T-helper 22 cell (primary cell): ENCODE results near the gene CTAG1A.
"Not testable (repeated sequence)": the region's sequence is repeated elsewhere in the genome, so short reads cannot be mapped to it uniquely, and the experiment has no call there.

Experiments
- DNase-seq: peaks from one replicate; pipeline ENCODE4 v3.0.0-alpha.2; 2020; ENCODE audit warnings: low read depth

The CTAG1A gene

DNA sequence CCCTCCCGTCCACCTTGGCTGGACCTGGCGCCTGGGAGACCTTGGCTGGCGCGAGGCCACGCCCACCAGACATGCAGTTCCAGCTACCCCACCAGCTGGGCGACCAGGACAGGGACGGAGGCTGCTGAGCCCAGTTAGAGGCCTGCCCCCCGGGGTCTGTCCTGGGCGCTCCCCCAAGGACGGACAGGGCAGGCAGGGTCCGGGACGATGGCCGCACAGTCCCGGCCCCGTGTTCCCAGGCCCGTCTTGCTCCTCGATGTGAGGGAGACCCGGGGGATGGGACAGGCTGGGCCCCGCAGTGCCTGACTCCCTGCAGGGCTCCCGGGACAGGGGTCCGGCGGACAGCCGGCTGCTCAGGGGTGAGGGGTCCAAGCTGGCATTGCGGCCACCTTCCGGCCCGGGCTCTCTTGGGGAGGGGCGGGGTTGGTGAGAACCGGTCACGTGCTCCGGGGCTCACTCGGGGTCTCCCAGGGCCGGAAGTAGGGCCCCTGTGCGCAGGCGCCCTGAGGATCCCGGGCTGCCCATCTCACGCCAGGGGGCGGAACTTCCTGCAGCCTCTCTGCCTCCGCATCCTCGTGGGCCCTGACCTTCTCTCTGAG lies at the start of gene CTAG1A:
Gene CTAG1A, plus strand, starts transcription at position 549 of the 599 bp plus-strand sequence. CDS start 74 bp downstream, outside the sequence.
- not testable (repeated sequence) for DNase-seq

DNA sequence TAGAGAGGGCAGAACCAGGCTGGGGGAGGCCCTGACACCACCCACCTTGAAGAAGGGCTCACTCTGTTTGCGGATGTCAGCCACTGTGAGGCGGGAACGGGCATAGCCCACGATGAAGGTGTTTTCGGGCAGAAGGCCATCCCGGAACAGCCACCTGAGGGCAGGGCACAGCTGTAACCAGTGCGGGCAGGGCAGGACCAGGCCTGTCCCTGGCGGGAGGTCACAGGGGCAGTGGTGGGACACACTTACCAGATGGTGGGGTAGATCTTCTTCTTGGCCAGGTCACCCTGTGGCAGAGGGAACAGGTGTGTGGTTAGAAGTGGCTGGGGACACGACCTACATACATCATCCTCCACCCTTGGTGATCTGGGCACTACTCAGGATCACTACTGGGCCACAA lies 49.0 kb upstream of the CTAG1A start:
- DNase-seq = no peak

DNA sequence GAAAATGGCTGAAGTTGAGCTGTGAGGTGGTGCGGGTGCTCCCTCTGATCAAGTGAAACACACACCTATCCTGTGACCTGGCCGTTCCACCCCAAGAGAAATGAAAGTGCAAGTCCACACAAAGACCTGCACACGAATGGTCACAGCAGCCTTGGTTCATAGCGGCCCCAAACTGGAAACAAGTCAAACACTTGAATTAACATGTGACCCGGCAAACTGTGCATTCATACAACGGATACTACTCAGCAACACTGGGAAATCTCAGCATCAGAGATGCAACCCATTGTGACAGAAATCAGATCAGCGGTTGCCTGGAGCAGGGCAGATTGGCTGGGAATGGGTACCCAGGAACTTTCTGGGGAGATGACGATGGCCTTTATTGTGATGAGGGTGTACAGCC lies 45.9 kb upstream of the CTAG1A start:
- DNase-seq = no peak

DNA sequence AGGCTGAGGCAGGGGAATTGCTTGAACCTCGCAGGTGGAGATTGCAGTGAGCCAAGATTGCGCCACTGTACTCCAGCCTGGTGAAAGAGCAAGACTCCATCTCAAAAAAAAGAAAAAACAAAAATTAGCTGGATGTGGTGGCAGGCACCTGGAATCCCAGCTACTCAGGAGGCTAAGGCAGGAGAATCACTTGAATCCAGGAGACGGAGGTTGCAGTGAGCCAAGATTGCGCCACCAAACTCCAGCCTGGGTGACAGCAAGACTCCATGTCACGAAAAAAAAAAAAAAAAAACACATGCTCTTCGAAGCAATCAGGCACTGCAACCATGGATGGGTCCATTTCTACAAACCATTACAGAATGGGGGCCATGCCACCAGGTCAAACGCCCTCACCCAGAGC lies 44.6 kb upstream of the CTAG1A start:
- DNase-seq = not testable (repeated sequence)

DNA sequence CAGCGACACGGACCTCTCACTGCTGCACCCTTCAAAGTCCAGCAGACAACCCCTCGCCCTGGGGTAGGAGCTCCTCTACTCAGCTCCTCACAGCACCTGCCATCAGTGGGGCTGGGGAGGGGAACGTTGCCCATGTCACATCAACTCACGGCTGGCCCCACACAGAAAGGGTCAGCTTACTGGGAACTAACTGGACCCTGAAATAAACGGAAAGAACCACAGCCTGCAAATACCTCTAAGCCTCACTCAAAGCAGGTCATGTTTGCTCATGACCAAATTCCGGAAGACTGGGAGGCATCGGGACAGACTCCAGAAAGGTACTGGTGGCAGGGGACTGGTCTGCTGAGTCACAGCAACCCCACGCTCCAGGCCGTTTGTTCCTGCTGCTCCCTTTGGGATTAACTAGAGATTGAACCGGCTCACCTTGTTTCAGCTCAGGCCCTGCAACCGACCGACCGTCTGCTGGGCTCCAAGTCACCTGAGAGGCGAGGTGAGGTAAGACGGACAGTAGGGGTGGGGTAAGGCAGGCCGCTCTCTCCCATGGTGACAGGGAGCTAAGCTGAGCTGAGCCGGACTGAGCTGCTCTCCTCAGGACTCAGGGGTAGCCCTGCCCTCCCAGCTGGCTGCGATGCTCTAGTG lies 43.9 kb upstream of the CTAG1A start:
- no peak for DNase-seq

DNA sequence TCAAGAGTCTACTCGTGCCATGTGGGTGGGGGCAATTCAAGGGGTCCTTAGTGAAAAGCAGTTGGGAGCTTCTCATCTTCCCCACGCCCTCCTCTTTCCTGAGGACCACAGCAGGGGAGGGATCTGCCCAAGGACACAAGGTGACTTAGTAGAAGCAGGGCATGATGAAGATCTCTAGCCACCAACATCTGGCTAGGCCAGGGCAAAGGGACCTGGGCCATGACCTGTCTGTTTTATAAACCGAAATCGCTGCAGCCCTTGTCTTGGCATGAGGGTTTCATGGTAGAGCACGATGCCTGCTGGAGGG lies 43.4 kb upstream of the CTAG1A start:
- DNase-seq = no peak

DNA sequence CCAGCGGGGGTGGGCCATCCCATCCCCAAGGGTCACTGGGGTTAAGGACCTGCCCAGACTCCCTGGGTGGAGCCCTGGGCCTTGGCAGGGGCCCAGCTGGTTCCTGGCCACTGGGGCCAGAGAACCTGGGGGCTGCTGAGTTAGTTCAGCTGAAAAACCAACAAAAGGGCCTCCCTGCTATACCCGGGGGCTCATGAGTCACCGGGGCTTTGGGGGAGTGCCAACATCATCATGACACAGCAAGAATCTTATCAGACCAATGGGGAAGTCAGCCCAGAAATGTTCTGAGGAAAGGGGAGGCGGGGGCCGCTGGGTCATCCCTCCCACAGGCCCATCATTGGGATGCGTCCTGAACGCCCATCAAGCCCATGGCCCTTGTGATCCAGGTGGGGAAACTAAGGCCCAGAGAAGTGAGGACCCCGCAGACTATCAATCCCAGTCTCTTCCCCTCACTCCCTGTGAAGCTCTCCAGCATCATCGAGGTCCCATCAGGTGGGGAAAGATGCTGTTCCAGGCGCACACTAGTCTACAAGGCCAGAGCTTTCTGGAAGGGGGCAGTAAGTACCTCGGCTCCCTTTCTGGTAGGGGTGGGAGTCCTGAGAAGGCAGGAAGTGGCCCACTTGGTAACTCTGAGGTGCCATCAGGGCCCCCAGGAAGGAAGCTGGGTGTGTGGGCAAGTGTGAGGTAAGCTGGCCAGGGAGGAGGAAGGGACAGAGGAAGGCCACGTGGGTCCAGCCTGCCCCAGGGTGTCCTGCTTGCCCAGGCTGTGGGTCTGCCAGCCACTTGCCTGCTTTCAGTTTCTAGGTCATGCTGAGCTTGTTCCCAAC lies 42.8 kb upstream of the CTAG1A start:
- DNase-seq = no peak

DNA sequence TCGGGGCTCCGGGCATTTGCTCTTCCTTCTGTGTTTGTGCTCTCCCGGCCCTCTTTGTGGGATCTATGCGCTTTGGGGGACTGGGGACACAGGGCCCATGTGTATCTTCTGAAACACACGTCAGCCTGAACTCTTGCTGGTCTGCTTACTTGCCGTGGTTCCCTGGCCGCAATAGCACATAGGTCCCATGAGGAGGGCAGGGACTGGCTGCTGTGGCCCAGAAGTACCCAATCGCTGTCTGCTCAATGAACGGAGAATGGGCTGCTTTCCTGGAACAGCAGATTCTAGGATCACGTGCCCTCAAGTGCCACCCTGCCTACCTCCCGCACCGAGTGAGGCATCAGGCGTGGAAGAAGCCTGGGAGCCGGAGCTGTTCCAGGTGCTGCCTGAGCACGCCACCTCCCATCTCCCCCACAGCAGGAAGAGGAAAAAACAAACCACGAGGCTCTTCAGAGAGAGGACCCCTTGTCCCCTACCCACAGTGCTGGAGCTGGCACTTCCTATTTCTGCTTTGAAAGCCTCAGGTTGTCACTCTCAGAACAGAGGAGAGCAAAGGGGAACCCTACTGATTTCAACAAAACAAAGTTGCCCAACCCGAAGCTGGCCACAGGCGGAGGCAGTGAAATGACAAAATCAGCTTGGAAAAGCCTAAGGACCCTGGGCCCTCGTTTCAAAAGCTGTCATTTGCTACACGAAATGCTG lies 42.1 kb upstream of the CTAG1A start:
- DNase-seq = no peak

DNA sequence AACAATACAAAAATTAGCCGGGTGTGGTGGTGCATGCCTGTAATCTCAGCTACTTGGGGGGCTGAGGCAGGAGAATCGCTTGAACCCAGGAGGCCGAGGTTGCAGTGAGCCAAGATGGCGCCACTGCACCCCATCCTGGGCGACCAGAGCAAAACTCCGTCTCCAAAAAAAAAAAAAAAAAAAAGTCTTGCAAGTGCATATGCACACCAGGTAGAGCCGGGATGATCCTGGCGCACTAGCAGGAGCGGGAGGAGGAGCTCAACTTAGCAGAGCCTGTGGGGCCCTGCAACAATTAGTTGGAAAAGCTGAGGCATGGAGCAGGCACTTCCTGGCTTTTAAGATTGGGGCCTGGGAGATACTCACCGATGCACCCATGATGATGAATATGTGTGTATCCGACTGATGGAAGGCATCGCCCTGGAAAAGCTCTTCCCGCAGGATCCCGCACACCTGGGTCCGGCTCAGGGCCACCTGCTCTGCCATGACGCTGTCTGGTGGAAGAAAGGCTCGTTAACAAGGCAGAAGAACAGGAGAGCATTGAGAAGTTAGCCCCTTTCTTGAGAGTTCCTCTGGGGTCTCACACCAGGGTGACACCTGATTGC lies 39.2 kb upstream of the CTAG1A start:
- no peak for DNase-seq

DNA sequence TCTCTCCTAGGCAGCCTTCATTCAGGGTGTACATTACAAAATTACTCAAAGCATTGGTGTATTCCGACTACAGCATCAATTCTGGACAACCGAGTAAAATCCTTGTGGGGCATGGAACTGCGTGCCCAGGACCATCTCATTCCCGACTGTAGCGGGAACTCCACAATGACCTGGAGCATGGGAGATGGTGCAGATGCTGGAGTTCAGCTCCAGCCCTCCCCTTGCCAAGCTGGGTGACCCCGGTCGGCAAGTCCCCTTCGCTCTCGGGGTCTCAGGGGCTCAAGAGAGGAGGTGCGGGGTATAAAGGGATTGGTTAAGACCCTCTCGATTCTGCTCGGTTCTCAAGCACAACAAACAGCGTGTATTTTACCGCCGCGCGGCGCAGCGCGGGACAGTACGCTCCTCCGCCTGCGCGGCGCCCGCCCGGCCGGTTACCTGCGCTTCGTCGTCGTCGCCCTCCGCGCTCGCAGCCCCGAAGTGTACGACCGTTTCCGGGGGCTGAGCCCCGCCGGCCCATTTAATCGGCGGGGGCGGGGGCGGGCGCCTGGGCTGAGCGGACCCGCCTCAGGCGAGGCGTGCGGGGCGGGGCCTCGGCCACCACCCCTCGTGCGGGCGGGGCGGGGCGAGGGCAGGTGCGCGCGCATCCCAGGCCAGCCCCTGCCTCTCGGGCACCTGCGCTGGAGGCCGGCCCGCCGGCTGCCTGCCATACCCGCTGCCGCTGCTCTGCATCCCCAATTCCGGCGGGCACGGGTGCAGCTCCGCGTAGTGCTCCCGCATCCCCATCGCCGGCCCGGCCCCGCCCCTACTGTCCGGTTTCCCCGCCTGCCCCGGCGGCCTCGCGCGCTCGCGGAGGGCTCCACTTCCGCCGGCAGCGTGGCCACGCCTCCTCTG lies 38.3 kb upstream of the CTAG1A start, which contains the start of gene G6PD:
Gene G6PD, minus strand, starts transcription at position 493 of the 891 bp plus-strand sequence. CDS start 691 bp downstream, outside the sequence.
- DNase-seq = peak; percentile 70

DNA sequence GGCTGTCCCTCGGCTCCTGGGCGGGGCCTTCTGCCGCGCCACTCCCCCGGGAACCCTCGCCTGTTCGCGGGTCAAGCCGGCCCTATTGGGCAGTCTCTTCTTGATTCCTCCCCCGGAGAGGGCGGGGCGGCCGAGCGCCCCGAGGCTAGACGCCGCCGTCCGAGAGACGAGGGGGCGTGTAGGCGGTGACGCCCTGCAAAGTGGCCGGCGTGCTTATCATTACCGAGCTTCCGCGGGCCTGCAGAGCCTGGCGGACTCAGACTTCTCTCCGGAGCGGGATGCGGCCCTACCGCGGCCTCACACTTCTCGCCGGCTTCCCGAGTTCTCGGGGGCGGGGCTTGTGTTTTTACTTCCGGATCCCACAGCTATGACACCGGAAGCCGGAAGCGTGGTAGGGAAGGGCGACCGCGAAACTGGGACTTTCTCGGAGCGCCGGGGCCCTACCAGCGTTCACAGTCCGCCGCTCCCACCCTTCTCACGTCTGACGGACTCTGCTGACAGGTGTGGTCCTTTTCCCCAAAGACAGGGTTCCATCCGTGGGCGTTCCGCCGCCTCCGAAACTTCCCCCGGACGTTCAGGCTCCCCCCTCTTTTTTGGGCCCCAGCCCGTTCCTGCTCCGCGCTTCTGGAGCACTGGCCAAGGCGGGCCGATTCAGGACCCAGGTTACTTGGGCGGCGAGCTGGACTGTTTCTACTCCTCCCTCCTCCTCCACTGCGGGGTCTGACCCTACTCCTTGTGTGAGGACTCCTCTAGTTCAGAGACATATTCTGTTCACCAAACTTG lies 37.5 kb upstream of the CTAG1A start, which contains the start of gene IKBKG:
Gene IKBKG, plus strand, starts transcription at position 376 of the 783 bp plus-strand sequence. CDS start 4,383 bp downstream, outside the sequence.
- peak; percentile 79 for DNase-seq

DNA sequence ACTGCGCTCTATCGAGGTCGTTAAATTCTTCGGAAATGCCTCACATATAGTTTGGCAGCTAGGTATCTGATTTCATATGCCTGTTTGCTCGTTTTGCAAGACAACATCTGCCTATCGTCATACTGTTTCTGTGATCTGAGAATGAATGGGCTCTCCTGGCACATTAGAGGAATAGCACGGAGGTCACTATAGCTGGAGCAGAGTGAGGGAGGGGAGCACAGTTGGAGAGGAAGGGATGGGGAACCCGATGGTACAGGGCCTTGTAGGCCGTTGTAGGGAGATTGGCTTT lies 37.0 kb upstream of the CTAG1A start:
- DNase-seq = no peak

DNA sequence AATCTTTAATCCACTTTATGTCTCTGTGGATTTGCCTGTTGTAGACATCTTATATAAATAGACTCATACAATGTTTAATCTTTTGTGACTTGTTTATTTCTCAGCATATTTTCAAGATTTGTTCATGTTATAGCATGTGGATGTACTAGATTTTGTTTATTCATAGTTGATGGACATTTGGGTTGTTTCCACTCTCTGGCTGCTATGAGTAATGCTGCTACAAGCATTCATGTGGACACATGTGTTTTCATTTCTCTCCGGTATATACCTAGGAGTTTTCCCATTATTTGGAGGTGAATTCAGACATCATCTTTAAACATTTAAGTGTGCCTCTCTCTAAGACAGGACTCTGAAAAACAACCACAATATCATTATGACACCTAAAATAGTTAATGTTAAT lies 35.2 kb upstream of the CTAG1A start:
- no peak for DNase-seq

DNA sequence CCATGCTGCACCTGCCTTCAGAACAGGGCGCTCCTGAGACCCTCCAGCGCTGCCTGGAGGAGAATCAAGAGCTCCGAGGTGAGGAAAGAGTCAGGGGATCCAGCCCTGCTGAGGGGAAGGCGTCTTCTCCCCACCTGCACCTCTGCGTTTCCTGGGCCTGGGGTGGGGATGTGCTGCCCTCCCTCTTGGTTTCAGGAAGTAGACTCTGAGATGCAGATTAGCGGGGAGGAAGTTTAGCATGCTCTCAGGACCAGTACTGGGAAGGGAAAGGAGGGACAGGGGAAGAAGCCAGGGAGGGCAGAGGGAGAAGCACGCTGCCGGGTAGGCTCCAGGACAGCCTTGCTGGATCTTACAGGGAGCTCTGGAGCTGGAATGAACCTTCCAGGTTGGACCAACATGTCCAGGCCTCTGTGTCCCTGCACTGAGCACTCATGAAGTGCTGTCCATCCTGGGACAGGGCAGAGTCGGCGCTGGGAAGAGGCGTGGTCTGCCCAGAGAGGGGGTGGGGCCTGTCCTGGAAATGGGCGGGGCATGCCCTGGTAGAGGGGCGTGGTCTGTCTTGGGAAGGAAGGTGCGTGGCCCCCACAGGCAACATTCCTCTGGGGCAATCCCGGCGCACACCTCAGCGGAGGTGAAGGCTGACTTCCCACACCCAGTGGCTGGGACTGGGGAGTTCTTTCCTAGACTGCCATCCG lies 32.7 kb upstream of the CTAG1A start:
- DNase-seq = not testable (repeated sequence)

DNA sequence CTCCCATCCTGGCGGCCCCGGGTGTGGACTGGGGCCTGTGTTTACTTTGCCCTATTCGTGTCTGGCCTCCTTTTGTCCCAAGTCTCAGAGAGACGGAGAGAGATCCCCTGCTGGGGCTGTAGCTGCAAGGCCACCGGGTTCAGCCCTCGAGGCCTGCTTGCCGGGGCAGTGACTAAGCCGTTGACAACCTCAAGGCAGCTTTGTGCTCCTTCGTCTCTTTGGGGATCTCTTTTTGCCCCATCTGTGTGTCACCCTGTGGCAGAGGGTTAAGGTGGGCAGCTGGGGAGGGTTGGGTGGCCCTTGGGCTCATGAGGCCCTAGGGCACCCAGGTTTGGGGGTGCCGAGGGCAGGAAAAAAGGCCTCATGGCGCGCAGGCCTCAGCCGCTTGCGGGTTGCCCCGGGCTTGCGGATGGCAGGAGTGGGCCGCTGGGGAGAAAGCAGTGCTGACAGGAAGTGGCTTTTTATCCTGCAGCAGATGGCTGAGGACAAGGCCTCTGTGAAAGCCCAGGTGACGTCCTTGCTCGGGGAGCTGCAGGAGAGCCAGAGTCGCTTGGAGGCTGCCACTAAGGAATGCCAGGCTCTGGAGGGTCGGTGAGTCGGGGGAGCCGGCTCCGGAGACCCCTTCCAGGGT lies 26.8 kb upstream of the CTAG1A start:
- DNase-seq = not testable (repeated sequence)

DNA sequence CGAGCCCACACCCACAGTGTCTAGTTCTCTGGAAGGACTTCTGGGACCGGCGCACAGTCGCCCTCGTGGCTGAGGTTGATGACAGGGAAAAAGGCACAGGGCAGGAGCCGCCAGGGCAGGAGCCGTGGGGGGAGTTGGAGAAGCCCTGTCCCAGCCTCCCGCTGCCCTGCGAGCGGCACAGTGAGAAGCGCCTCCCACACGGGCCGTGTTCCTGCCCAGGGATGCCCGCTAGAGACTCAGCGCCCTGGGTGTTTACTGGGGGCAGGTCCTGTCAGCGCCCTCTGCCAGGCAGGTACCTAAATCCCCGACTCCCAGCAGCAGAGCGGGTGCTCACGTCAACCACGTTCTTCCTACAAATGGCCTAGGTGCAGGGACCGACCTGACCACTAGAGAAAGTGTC lies 26.0 kb upstream of the CTAG1A start:
- not testable (repeated sequence) for DNase-seq

DNA sequence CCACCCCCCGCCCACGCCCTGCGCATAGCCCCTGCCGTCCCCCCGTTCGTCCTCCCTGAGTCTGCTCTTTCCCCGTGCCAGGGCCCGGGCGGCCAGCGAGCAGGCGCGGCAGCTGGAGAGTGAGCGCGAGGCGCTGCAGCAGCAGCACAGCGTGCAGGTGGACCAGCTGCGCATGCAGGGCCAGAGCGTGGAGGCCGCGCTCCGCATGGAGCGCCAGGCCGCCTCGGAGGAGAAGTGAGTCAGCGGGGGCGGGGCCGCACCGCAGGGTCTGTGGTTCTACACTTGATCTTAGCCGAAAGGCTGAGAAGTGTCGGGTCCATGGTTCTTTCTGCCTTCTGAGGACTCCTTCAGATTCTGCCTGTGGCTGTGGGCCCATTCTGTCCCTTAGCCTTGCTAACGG lies 24.6 kb upstream of the CTAG1A start:
- DNase-seq = not testable (repeated sequence)

DNA sequence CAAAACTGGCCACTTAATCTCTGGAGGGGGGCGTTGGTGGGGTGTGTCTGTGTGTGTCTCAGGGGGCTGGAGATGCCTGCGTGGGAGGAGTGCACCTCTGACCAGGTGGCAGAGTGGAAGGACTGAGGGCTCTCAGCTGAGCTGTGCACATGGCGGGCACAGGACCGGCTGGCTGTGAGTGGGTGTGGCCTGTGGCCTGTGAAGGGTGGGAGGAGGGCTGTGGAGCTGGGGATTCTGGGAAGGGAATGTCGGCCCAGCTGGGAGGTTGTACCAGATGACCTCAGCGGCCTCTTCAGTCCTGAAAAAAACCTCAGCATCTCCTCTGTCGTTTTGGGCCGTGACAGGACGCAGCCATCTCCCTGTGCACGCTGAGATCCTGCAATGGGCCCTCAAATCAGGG lies 22.6 kb upstream of the CTAG1A start:
- not testable (repeated sequence) for DNase-seq

DNA sequence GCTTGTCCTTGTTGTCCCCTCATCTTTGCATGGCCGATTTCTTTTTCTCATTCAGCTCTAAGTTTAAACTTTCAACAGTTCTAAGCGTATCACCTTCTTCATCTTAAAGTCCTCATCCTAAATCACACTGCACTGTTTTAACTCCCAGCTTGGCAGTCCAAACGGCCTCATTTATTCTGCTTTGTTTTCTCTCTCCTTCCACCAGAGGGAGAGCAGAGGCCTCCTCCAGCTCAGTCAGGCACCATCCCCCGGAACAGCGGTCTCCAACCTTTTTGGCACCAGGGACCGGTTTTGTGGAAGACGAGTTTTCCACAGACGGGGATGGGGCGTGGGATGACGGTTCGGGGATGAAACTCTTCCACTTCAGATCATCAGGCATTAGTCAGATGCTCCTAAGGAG lies 14.6 kb upstream of the CTAG1A start:
- not testable (repeated sequence) for DNase-seq
